ENCODE results near the gene SIN3A.
"Not testable (repeated sequence)": the region's sequence is repeated elsewhere in the genome, so short reads cannot be mapped to it uniquely, and the experiment has no call there.

The SIN3A gene

GRCh38 chr15:75355369-75355768 is 96.1 kb downstream of the SIN3A start:
- Histone ChIP-seq H3K27me3 (ENCODE audit: control insufficient read depth, insufficient read depth, low read length) (no peaks in the 10 kb centered on the region), H3K27ac (ENCODE audit: low read depth, low read length) (no peak overlapping the region), H3K9ac (ENCODE audit: low read depth, low read length) (no peak overlapping the region), H3K9me3 (ENCODE audit: control insufficient read depth, insufficient read depth, low read length) (no peaks in the 10 kb centered on the region), H3K4me1 (ENCODE audit: control insufficient read depth, insufficient read depth, low read length) (no peaks in the 10 kb centered on the region), H3K4me3 (ENCODE audit: low read depth, low read length) (no peak overlapping the region), H3K36me3 (ENCODE audit: control insufficient read depth, insufficient read depth, low read length) (peaks cover 29% of the 10 kb centered on the region)

- Histone ChIP-seq H3K27ac (ENCODE audit: low read depth, low read length) (no peak overlapping the region), H3K36me3 (ENCODE audit: control insufficient read depth, insufficient read depth, low read length) (peaks cover 20% of the 10 kb centered on the region)
Observed at GRCh38 chr15:75354454-75354853, 97.0 kb downstream of the SIN3A start.

GRCh38 chr15:75353604-75354003 is 97.9 kb downstream of the SIN3A start:
- Histone ChIP-seq H3K27ac (ENCODE audit: low read depth, low read length) (no peak overlapping the region), H3K36me3 (ENCODE audit: control insufficient read depth, insufficient read depth, low read length) (peaks cover 14% of the 10 kb centered on the region; the same call in 1 of the 2 replicates), H3K9ac (ENCODE audit: low read depth, low read length) (no peak overlapping the region), H3K9me3 (ENCODE audit: control insufficient read depth, insufficient read depth, low read length) (no peaks in the 10 kb centered on the region), H3K4me3 (ENCODE audit: low read depth, low read length) (no peak overlapping the region), H3K4me1 (ENCODE audit: control insufficient read depth, insufficient read depth, low read length) (peaks cover 2% of the 10 kb centered on the region; the same call in 1 of the 2 replicates), H3K27me3 (ENCODE audit: control insufficient read depth, insufficient read depth, low read length) (peaks cover 7% of the 10 kb centered on the region)

More at GRCh38 chr15:75354454-75354853, 97.0 kb downstream of the SIN3A start:
- Histone ChIP-seq H3K9ac (ENCODE audit: low read depth, low read length) (no peak overlapping the region), H3K9me3 (ENCODE audit: control insufficient read depth, insufficient read depth, low read length) (no peaks in the 10 kb centered on the region), H3K4me3 (ENCODE audit: low read depth, low read length) (no peak overlapping the region), H3K27me3 (ENCODE audit: control insufficient read depth, insufficient read depth, low read length) (no peaks in the 10 kb centered on the region), H3K4me1 (ENCODE audit: control insufficient read depth, insufficient read depth, low read length) (no peaks in the 10 kb centered on the region)

- Histone ChIP-seq H3K36me3 (ENCODE audit: control insufficient read depth, insufficient read depth, low read length) (peaks cover 7% of the 10 kb centered on the region; the same call in 1 of the 2 replicates), H3K9me3 (ENCODE audit: control insufficient read depth, insufficient read depth, low read length) (no peaks in the 10 kb centered on the region), H3K4me1 (ENCODE audit: control insufficient read depth, insufficient read depth, low read length) (peaks cover 3% of the 10 kb centered on the region; the same call in 1 of the 2 replicates), H3K27me3 (ENCODE audit: control insufficient read depth, insufficient read depth, low read length) (peaks cover 18% of the 10 kb centered on the region), H3K27ac (ENCODE audit: low read depth, low read length) (no peak overlapping the region), H3K9ac (ENCODE audit: low read depth, low read length) (no peak overlapping the region), H3K4me3 (ENCODE audit: low read depth, low read length) (no peak overlapping the region)
Observed at GRCh38 chr15:75352186-75353080, 99.1 kb downstream of the SIN3A start.

- H3K36me3 ChIP-seq (ENCODE audit: control insufficient read depth, insufficient read depth, low read length): no peaks in the 10 kb centered on the region; the same call in 1 of the 2 replicates
- peaks cover 3% of the 10 kb centered on the region; the same call in 1 of the 2 replicates for H3K4me1 ChIP-seq (ENCODE audit: control insufficient read depth, insufficient read depth, low read length)
- H3K9ac ChIP-seq (ENCODE audit: low read depth, low read length): no peak overlapping the region
- H3K27me3 ChIP-seq (ENCODE audit: control insufficient read depth, insufficient read depth, low read length): peaks cover 29% of the 10 kb centered on the region
- no peak overlapping the region for H3K4me3 ChIP-seq (ENCODE audit: low read depth, low read length)
- H3K9me3 ChIP-seq (ENCODE audit: control insufficient read depth, insufficient read depth, low read length): no peaks in the 10 kb centered on the region
- H3K27ac ChIP-seq (ENCODE audit: low read depth, low read length): no peak overlapping the region
Observed at GRCh38 chr15:75350601-75351361, 100.7 kb downstream of the SIN3A start.

GRCh38 chr15:75349851-75350588 is 101.5 kb downstream of the SIN3A start:
- H3K27ac ChIP-seq (ENCODE audit: low read depth, low read length): no peak overlapping the region

GRCh38 chr15:75349351-75349669 is 102.2 kb downstream of the SIN3A start:
- H3K27me3 ChIP-seq (ENCODE audit: control insufficient read depth, insufficient read depth, low read length): peaks cover 29% of the 10 kb centered on the region
- H3K9me3 ChIP-seq (ENCODE audit: control insufficient read depth, insufficient read depth, low read length); H3K27ac ChIP-seq (ENCODE audit: low read depth, low read length); H3K9ac ChIP-seq (ENCODE audit: low read depth, low read length); H3K36me3 ChIP-seq (ENCODE audit: control insufficient read depth, insufficient read depth, low read length); H3K4me1 ChIP-seq (ENCODE audit: control insufficient read depth, insufficient read depth, low read length); H3K4me3 ChIP-seq (ENCODE audit: low read depth, low read length): not testable (repeated sequence)

More at GRCh38 chr15:75349851-75350588, 101.5 kb downstream of the SIN3A start:
- no peak overlapping the region for H3K9ac ChIP-seq (ENCODE audit: low read depth, low read length)
- H3K4me3 ChIP-seq (ENCODE audit: low read depth, low read length): no peak overlapping the region
- peaks cover 29% of the 10 kb centered on the region for H3K27me3 ChIP-seq (ENCODE audit: control insufficient read depth, insufficient read depth, low read length)
- H3K4me1 ChIP-seq (ENCODE audit: control insufficient read depth, insufficient read depth, low read length): peaks cover 3% of the 10 kb centered on the region; the same call in 1 of the 2 replicates
- H3K36me3 ChIP-seq (ENCODE audit: control insufficient read depth, insufficient read depth, low read length): no peaks in the 10 kb centered on the region; the same call in 1 of the 2 replicates
- H3K9me3 ChIP-seq (ENCODE audit: control insufficient read depth, insufficient read depth, low read length): no peaks in the 10 kb centered on the region

- peak overlapping the region; percentile 13; the same call in 1 of the 2 replicates for H3K9ac ChIP-seq (ENCODE audit: low read depth, low read length)
Observed at GRCh38 chr15:75348562-75349350, 102.7 kb downstream of the SIN3A start.

GRCh38 chr15:75348034-75348561 is 103.4 kb downstream of the SIN3A start:
- peaks cover 29% of the 10 kb centered on the region for H3K27me3 ChIP-seq (ENCODE audit: control insufficient read depth, insufficient read depth, low read length)
- no peak overlapping the region for H3K27ac ChIP-seq (ENCODE audit: low read depth, low read length)
- H3K36me3 ChIP-seq (ENCODE audit: control insufficient read depth, insufficient read depth, low read length): no peaks in the 10 kb centered on the region
- H3K4me3 ChIP-seq (ENCODE audit: low read depth, low read length): peak overlapping the region; percentile 89
- peak overlapping the region; percentile 13; the same call in 1 of the 2 replicates for H3K9ac ChIP-seq (ENCODE audit: low read depth, low read length)
- no peaks in the 10 kb centered on the region for H3K9me3 ChIP-seq (ENCODE audit: control insufficient read depth, insufficient read depth, low read length)
- H3K4me1 ChIP-seq (ENCODE audit: control insufficient read depth, insufficient read depth, low read length): peaks cover 3% of the 10 kb centered on the region; the same call in 1 of the 2 replicates

More at GRCh38 chr15:75348562-75349350, 102.7 kb downstream of the SIN3A start:
- no peak overlapping the region for H3K27ac ChIP-seq (ENCODE audit: low read depth, low read length)
- peaks cover 3% of the 10 kb centered on the region; the same call in 1 of the 2 replicates for H3K4me1 ChIP-seq (ENCODE audit: control insufficient read depth, insufficient read depth, low read length)
- H3K9me3 ChIP-seq (ENCODE audit: control insufficient read depth, insufficient read depth, low read length): no peaks in the 10 kb centered on the region
- H3K4me3 ChIP-seq (ENCODE audit: low read depth, low read length): peak overlapping the region; percentile 89
- H3K36me3 ChIP-seq (ENCODE audit: control insufficient read depth, insufficient read depth, low read length): no peaks in the 10 kb centered on the region
- H3K27me3 ChIP-seq (ENCODE audit: control insufficient read depth, insufficient read depth, low read length): peaks cover 29% of the 10 kb centered on the region

Data from HUES48 (cell line).